HEK293 (cell line): ENCODE measurements around the gene STON2.

Source experiments
- CTCF ChIA-PET: fragments of 350-600 bp; formaldehyde crosslinking; extraction: SDS; loops from one replicate; lab custom pipeline; 2021; ENCODE audit warnings: antibody characterized with exemption; lab: Yijun Ruan, JAX
- POLR2A ChIA-PET: fragments of 300-600 bp; formaldehyde crosslinking; extraction: SDS; loops from one replicate; lab custom pipeline; 2020; ENCODE audit warnings: antibody characterized with exemption, inconsistent platforms; lab: Yijun Ruan, JAX
- H3K27ac ChIP-seq: fragments of 200-500 bp; sonication (Bioruptor generic); 2 replicates; pipeline ENCODE4 v1.5.1; 2014; ENCODE audit warnings: low read depth, low read length, control low read depth, inconsistent platforms; ENCODE audit errors: extremely low read depth
- H3K36me3 ChIP-seq, 2 experiments: fragments of 200-500 bp in 1 of 2; sonication (Bioruptor generic) in 1 of 2; 1 replicate in 1 of 2; 2 replicates in 1 of 2; pipeline ENCODE4 v1.5.1; 2014 to 2017; ENCODE audit warnings: inconsistent platforms in 2 of 2, low read length in 2 of 2; ENCODE audit not compliant: control insufficient read depth in 2 of 2, insufficient read depth in 1 of 2
- H3K4me1 ChIP-seq: fragments of 200-500 bp; sonication (Bioruptor generic); 2 replicates; pipeline ENCODE4 v1.5.1; 2014; ENCODE audit warnings: mild to moderate bottlenecking, low read length, inconsistent platforms; ENCODE audit not compliant: control insufficient read depth, insufficient read depth
- H3K4me3 ChIP-seq: 2 replicates; pipeline ENCODE4 v1.5.1; 2011; ENCODE audit warnings: low read depth, mild to moderate bottlenecking, control low read depth, low read length, moderate library complexity
- H3K9me3 ChIP-seq: fragments of 200-500 bp; sonication (Bioruptor generic); 2 replicates; pipeline ENCODE4 v1.5.1; 2014; ENCODE audit warnings: low read depth, low read length, inconsistent platforms; ENCODE audit not compliant: control insufficient read depth, insufficient read depth
- GLIS1 ChIP-seq: fragments of 450-650 bp; formaldehyde crosslinking; IDR thresholded peaks from 2 replicates; pipeline ENCODE4 v1.5.1; 2016; ENCODE audit warnings: missing biosample characterization, missing genetic modification characterization
- HOXC10 ChIP-seq: sonication (generic); formaldehyde crosslinking; IDR thresholded peaks from 2 replicates; pipeline ENCODE4 v1.8.1; 2023; ENCODE audit warnings: mild to moderate bottlenecking, missing genetic modification reagents
- PRDM1 ChIP-seq: fragments of 450-650 bp; formaldehyde crosslinking; IDR thresholded peaks from 2 replicates; pipeline ENCODE4; 2016; ENCODE audit warnings: missing biosample characterization, missing genetic modification characterization
- SALL2 ChIP-seq: fragments of 450-650 bp; formaldehyde crosslinking; IDR thresholded peaks from 2 replicates; pipeline ENCODE4 v1.5.0; 2017; ENCODE audit warnings: missing biosample characterization, mild to moderate bottlenecking, missing genetic modification characterization, borderline replicate concordance
- SCRT1 ChIP-seq: fragments of 450-650 bp; formaldehyde crosslinking; IDR thresholded peaks from 2 replicates; pipeline ENCODE4 v1.5.1; 2016; ENCODE audit warnings: missing biosample characterization, missing genetic modification characterization, borderline replicate concordance
- SP7 ChIP-seq: fragments of 450-650 bp; formaldehyde crosslinking; IDR thresholded peaks from 2 replicates; pipeline ENCODE4 v1.5.1; 2016; ENCODE audit warnings: missing biosample characterization, missing genetic modification characterization
- ZBTB21 ChIP-seq: fragments of 450-650 bp; formaldehyde crosslinking; IDR thresholded peaks from 2 replicates; pipeline ENCODE4 v1.5.1; 2017; ENCODE audit warnings: missing biosample characterization, missing genetic modification characterization
- ZNF138 ChIP-seq: fragments of 450-650 bp; formaldehyde crosslinking; IDR thresholded peaks from 2 replicates; pipeline ENCODE4 v1.5.1; 2016; ENCODE audit warnings: missing biosample characterization, missing genetic modification characterization, borderline replicate concordance
- ZNF155 ChIP-seq: fragments of 450-650 bp; formaldehyde crosslinking; IDR thresholded peaks from 2 replicates; pipeline ENCODE4 v1.5.1; 2016; ENCODE audit warnings: missing biosample characterization, missing genetic modification characterization
- ZNF223 ChIP-seq: fragments of 450-650 bp; formaldehyde crosslinking; IDR thresholded peaks from 2 replicates; pipeline ENCODE4 v1.5.1; 2016; ENCODE audit warnings: missing biosample characterization, missing genetic modification characterization
- ZNF48 ChIP-seq: fragments of 450-650 bp; formaldehyde crosslinking; IDR thresholded peaks from 2 replicates; pipeline ENCODE4 v1.5.1; 2016; ENCODE audit warnings: missing biosample characterization, missing genetic modification characterization
- ZNF514 ChIP-seq: fragments of 450-650 bp; formaldehyde crosslinking; IDR thresholded peaks from 2 replicates; pipeline ENCODE4 v1.5.1; 2016; ENCODE audit warnings: missing biosample characterization, missing genetic modification characterization
- ZNF596 ChIP-seq: fragments of 450-650 bp; IDR thresholded peaks from 2 replicates; pipeline ENCODE4 v1.5.0; 2018; ENCODE audit warnings: missing biosample characterization, mild to moderate bottlenecking, missing genetic modification characterization, moderate library complexity
- TF ChIP-seq, protein P1 (sequence below): fragments of 450-650 bp; IDR thresholded peaks from 2 replicates; pipeline ENCODE4 v1.5.1; 2018; ENCODE audit warnings: missing biosample characterization, missing genetic modification characterization
- TF ChIP-seq, protein P2 (sequence below): fragments of 450-650 bp; formaldehyde crosslinking; IDR thresholded peaks from 2 replicates; pipeline ENCODE4 v1.5.1; 2016; ENCODE audit warnings: missing biosample characterization, missing genetic modification characterization
- TF ChIP-seq, protein P3 (sequence below): fragments of 450-650 bp; formaldehyde crosslinking; IDR thresholded peaks from 2 replicates; pipeline ENCODE4 v1.5.1; 2016; ENCODE audit warnings: missing biosample characterization, missing genetic modification characterization

The STON2 gene

DNA sequence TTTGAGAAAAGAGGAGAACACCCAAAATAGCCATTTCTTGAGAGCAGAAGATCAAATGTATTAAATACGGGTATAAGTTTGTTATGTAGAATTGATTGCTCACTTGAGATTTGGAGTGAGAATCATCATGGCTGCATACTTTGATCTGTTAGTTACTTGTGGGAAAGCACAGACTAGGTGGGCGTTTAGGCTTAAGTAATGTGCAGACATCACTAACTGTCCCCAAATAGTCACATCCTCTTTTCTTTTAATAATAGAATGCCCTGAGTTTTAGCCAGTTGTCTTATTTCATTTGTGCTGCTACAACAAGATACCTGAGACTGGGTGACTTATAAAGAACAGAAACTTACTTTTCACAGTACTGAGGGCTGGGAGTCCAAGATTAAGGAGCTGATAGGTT is 165.0 kb downstream of the STON2 start:
- ChIA-PET CTCF (interaction anchor here (1.4 kb wide), 1 partner anchor 217 kb away, joined by 6 read pairs; no protein-coding TSS in a partner anchor), POLR2A (interaction anchor here (0.6 to 1.3 kb wide), 3 partner anchors 14 to 116 kb away, joined by 3 to 11 read pairs (median 3); partner anchors contain the start of gene GTF2A1)
- H3K4me1 ChIP-seq: peaks cover 5% of the 10 kb centered on the region; the same call in 1 of the 2 replicates
- H3K27ac ChIP-seq: no peak overlapping the region
- H3K36me3 ChIP-seq: no peaks in the 10 kb centered on the region
- peaks cover under 1% of the 10 kb centered on the region; the same call in 1 of the 2 replicates for H3K9me3 ChIP-seq
- TF ChIP-seq ZNF223 (tag by site-specific recombination) (no peak), HOXC10 (CRISPR knock-in tag) (no peak), ZBTB21 (no peak), ZNF596 (tag by site-specific recombination) (no peak), ZNF138 (tag by site-specific recombination) (no peak), PRDM1 (tag by site-specific recombination) (no peak), SALL2 (tag by site-specific recombination) (no peak), ZNF514 (tag by site-specific recombination) (no peak)
- TF ChIP-seq, protein P1, sequence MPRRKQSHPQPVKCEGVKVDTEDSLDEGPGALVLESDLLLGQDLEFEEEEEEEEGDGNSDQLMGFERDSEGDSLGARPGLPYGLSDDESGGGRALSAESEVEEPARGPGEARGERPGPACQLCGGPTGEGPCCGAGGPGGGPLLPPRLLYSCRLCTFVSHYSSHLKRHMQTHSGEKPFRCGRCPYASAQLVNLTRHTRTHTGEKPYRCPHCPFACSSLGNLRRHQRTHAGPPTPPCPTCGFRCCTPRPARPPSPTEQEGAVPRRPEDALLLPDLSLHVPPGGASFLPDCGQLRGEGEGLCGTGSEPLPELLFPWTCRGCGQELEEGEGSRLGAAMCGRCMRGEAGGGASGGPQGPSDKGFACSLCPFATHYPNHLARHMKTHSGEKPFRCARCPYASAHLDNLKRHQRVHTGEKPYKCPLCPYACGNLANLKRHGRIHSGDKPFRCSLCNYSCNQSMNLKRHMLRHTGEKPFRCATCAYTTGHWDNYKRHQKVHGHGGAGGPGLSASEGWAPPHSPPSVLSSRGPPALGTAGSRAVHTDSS: no peak
- TF ChIP-seq, protein P2, sequence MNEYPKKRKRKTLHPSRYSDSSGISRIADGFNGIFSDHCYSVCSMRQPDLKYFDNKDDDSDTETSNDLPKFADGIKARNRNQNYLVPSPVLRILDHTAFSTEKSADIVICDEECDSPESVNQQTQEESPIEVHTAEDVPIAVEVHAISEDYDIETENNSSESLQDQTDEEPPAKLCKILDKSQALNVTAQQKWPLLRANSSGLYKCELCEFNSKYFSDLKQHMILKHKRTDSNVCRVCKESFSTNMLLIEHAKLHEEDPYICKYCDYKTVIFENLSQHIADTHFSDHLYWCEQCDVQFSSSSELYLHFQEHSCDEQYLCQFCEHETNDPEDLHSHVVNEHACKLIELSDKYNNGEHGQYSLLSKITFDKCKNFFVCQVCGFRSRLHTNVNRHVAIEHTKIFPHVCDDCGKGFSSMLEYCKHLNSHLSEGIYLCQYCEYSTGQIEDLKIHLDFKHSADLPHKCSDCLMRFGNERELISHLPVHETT: no peak
- no peak overlapping the region for H3K4me3 ChIP-seq

DNA sequence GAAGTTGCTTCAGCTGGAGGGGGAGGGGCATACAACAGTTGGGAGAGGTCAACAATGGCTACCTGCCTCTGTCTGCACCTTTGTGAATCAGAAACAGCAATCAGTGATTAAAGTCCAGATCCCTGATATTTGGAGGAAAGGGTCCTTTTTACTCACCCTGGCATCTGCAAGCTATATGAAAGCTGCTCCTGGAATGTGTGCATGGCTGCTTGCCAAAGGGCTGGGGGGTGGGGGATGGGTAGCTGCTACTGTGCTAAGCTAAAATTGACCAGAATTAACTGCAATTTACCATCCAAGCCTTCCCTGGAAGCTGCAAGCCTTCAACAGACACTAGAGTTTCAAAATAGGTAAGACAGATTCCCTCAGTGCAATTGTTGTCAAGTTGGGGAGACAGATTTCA is 165.8 kb downstream of the STON2 start:
- Histone ChIP-seq H3K9me3 (peaks cover 2% of the 10 kb centered on the region; the same call in 1 of the 2 replicates), H3K4me3 (no peak overlapping the region), H3K36me3 (no peaks in the 10 kb centered on the region), H3K27ac (no peak overlapping the region), H3K4me1 (peaks cover 5% of the 10 kb centered on the region; the same call in 1 of the 2 replicates)
- TF ChIP-seq ZNF48: no peak
- ChIA-PET CTCF (interaction anchor here (1.4 kb wide), 1 partner anchor 218 kb away, joined by 6 read pairs; no protein-coding TSS in a partner anchor), POLR2A (interaction anchor here (0.9 to 1.3 kb wide), 2 partner anchors 13 to 15 kb away, joined by 4 to 11 read pairs; partner anchors contain the start of gene GTF2A1)

DNA sequence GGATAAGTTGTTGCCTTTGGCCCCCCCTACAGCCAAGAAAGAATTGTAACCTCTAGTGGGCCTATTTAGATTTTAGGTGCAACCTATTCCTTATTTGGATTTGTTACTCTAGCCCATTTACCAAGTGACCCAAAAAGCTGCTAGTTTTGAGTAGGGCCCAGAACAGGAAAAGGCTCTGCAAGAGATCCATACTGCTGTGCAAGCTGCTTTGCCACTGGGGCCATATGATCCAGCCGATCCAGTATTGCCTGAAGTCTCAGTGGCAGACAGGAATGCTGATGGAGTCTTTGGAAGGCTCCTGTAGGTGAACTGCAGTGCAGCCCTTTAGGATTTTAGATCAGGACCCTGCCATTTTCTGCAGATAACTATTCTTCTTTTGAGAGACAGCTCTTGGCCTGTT is 166.5 kb downstream of the STON2 start:
- H3K27ac ChIP-seq: no peak overlapping the region
- peaks cover 5% of the 10 kb centered on the region; the same call in 1 of the 2 replicates for H3K4me1 ChIP-seq
- no peaks in the 10 kb centered on the region for H3K36me3 ChIP-seq
- H3K9me3 ChIP-seq: peaks cover 2% of the 10 kb centered on the region; the same call in 1 of the 2 replicates
- H3K4me3 ChIP-seq: no peak overlapping the region
- TF ChIP-seq, protein P3, sequence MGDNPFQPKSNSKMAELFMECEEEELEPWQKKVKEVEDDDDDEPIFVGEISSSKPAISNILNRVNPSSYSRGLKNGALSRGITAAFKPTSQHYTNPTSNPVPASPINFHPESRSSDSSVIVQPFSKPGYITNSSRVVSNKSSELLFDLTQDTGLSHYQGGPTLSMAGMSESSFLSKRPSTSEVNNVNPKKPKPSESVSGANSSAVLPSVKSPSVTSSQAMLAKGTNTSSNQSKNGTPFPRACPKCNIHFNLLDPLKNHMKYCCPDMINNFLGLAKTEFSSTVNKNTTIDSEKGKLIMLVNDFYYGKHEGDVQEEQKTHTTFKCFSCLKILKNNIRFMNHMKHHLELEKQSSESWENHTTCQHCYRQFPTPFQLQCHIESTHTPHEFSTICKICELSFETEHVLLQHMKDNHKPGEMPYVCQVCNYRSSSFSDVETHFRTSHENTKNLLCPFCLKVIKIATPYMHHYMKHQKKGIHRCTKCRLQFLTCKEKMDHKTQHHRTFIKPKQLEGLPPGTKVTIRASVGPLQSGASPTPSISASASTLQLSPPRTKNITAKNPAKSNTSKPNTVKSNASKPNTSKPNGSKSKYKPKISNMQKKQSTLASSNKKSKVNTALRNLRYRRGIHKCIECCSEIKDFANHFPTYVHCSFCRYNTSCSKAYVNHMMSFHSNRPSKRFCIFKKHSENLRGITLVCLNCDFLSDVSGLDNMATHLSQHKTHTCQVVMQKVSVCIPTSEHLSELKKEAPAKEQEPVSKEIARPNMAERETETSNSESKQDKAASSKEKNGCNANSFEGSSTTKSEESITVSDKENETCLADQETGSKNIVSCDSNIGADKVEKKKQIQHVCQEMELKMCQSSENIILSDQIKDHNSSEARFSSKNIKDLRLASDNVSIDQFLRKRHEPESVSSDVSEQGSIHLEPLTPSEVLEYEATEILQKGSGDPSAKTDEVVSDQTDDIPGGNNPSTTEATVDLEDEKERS (tag by site-specific recombination): no peak
- TF ChIP-seq SP7 (no peak), GLIS1 (tag by site-specific recombination) (no peak), SCRT1 (tag by site-specific recombination) (no peak), ZNF155 (tag by site-specific recombination) (no peak)
- ChIA-PET CTCF (no interaction called here), POLR2A (interaction anchor here (1.3 kb wide), 1 partner anchor 13 kb away, joined by 11 read pairs; the partner anchor contains the start of gene GTF2A1)
